Sigmoid colon (tissue), 3 donors: Measurements from ENCODE around the gene RAPGEF2.

Source experiments
- CTCF ChIP-seq, 4 experiments: fragments of 450-650 bp in 3 of 4; fragments of 200-600 bp in 1 of 4; IDR thresholded peaks; one replicate each; pipeline ENCODE4 v1.5.1; 2016 to 2019; ENCODE audit warnings: antibody characterized with exemption in 4 of 4, mild to moderate bottlenecking in 3 of 4, moderate library complexity in 2 of 4
- POLR2A ChIP-seq, 2 donors: fragments of 450-650 bp; IDR thresholded peaks; one replicate each; pipeline ENCODE4 v1.6.1; 2016; ENCODE audit warnings: antibody characterized with exemption in 2 of 2, mild to moderate bottlenecking in 2 of 2, moderate library complexity in 2 of 2

DNA sequence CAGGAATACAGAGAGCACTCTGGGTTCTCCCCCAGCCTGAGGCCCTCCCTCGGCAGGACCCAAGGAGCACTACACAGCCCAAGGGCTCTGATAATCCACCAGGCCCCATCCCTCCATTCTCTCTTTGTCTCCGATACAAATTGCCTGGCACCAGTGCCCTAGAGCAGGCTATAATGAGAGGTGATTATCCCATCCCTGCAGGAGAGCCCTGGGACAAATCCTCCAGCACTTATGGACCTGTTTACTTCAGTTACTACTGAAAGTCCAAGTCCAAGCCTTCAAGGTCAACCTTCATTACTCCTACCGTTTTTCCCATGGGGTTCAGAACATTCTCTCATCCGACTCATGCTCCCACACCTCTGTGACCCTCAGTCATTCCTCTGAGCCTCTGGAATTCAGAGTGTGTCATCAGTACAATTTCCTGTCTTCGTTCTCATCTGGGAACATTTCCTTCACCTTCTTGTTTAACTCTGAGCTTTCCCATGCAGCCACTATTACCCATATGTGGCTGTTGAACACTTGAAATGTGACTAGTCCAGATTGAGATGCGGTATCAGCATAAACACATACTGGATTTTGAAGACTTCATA lies 299.0 kb downstream of the RAPGEF2 start:
- TF ChIP-seq POLR2A (IDR thresholded peaks at IDR 0.05): no peak
- no peak for TF ChIP-seq CTCF (IDR thresholded peaks at IDR 0.05)
